ENCODE measurements around the gene HS6ST2.

The HS6ST2 gene

DNA sequence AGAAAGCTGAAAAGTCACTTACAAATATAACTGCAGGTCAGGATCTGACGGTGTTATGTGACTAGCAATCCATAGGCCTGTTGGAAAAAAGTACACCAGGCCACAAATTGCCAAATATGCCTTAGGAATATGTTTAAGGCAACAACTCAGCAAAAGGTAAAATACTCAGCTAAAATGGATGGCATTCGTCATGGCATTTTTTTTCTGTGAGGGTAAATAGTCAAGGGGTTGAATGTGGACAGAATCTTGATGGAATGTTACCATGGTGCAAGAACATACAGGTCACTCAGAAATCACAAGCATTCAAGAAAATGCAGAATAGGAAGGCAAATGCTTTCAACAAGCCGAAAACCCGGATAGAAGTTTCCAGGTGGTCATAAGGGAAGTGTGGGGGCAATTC, 347.9 kb downstream of the HS6ST2 start:
- POLR2A ChIA-PET, result no interaction called here
- no peaks in the 10 kb centered on the region for H3K36me3 ChIP-seq (ENCODE audit: control insufficient read depth in 2 of 2, insufficient read depth in 1 of 2, low read length in 2 of 2)
- H3K4me1 ChIP-seq (ENCODE audit: control insufficient read depth, insufficient read depth, low read length), result no peaks in the 10 kb centered on the region
- no peak overlapping the region for H3K4me3 ChIP-seq (ENCODE audit: low read depth, low read length)
- CTCF ChIA-PET, result interaction anchor here (0.6 to 1.3 kb wide), 6 partner anchors 53 to 782 kb away, joined by 3 to 10 read pairs (median 4); no protein-coding TSS in a partner anchor
- no peaks in the 10 kb centered on the region for H3K9me3 ChIP-seq (ENCODE audit: control insufficient read depth, insufficient read depth, low read depth, low read length)
- TF ChIP-seq ZNF501 (tag by site-specific recombination; IDR thresholded peaks at IDR 0.05) (no peak), ZBTB1 (tag by site-specific recombination; IDR thresholded peaks at IDR 0.05) (no peak)
- no peak overlapping the region for H3K27ac ChIP-seq (ENCODE audit: extremely low read depth, low read depth, low read length)

DNA sequence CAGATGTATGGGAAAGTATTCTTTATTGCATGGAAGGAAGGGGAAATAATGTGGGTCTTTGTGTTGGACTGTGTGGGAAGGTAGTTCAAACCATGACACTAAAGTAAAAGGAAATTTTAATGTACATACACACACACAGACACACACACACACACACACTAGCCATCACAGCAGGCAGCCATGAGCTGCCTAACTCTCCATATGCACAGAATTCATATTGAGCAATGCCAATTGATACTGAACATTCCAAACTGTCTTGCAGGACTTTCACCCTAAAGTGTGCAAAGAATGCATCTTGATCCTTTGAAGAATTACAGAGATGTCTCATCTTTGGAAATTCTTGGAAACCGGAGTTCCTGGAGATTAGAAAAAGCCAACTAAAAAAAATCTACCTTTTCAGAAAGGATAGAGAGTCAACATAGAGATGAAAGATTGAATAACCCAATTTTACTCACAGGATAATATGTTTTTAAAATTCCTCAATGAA, 349.0 kb downstream of the HS6ST2 start:
- Histone ChIP-seq H3K4me1 (ENCODE audit: control insufficient read depth, insufficient read depth, low read length) (no peaks in the 10 kb centered on the region), H3K36me3 (ENCODE audit: control insufficient read depth in 2 of 2, insufficient read depth in 1 of 2, low read length in 2 of 2) (no peaks in the 10 kb centered on the region), H3K4me3 (ENCODE audit: low read depth, low read length) (no peak overlapping the region), H3K27ac (ENCODE audit: extremely low read depth, low read depth, low read length) (no peak overlapping the region), H3K9me3 (ENCODE audit: control insufficient read depth, insufficient read depth, low read depth, low read length) (no peaks in the 10 kb centered on the region)
- ChIA-PET CTCF (interaction anchor here (0.6 to 0.7 kb wide), 2 partner anchors 195 to 778 kb away, joined by 4 read pairs; no protein-coding TSS in a partner anchor), POLR2A (no interaction called here)
- TF ChIP-seq, protein P1, sequence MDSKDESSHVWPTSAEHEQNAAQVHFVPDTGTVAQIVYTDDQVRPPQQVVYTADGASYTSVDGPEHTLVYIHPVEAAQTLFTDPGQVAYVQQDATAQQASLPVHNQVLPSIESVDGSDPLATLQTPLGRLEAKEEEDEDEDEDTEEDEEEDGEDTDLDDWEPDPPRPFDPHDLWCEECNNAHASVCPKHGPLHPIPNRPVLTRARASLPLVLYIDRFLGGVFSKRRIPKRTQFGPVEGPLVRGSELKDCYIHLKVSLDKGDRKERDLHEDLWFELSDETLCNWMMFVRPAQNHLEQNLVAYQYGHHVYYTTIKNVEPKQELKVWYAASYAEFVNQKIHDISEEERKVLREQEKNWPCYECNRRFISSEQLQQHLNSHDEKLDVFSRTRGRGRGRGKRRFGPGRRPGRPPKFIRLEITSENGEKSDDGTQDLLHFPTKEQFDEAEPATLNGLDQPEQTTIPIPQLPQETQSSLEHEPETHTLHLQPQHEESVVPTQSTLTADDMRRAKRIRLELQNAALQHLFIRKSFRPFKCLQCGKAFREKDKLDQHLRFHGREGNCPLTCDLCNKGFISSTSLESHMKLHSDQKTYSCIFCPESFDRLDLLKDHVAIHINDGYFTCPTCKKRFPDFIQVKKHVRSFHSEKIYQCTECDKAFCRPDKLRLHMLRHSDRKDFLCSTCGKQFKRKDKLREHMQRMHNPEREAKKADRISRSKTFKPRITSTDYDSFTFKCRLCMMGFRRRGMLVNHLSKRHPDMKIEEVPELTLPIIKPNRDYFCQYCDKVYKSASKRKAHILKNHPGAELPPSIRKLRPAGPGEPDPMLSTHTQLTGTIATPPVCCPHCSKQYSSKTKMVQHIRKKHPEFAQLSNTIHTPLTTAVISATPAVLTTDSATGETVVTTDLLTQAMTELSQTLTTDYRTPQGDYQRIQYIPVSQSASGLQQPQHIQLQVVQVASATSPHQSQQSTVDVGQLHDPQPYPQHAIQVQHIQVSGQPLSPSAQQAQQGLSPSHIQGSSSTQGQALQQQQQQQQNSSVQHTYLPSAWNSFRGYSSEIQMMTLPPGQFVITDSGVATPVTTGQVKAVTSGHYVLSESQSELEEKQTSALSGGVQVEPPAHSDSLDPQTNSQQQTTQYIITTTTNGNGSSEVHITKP (tag by site-specific recombination; IDR thresholded peaks at IDR 0.05), result no peak
- TF ChIP-seq, protein P2, sequence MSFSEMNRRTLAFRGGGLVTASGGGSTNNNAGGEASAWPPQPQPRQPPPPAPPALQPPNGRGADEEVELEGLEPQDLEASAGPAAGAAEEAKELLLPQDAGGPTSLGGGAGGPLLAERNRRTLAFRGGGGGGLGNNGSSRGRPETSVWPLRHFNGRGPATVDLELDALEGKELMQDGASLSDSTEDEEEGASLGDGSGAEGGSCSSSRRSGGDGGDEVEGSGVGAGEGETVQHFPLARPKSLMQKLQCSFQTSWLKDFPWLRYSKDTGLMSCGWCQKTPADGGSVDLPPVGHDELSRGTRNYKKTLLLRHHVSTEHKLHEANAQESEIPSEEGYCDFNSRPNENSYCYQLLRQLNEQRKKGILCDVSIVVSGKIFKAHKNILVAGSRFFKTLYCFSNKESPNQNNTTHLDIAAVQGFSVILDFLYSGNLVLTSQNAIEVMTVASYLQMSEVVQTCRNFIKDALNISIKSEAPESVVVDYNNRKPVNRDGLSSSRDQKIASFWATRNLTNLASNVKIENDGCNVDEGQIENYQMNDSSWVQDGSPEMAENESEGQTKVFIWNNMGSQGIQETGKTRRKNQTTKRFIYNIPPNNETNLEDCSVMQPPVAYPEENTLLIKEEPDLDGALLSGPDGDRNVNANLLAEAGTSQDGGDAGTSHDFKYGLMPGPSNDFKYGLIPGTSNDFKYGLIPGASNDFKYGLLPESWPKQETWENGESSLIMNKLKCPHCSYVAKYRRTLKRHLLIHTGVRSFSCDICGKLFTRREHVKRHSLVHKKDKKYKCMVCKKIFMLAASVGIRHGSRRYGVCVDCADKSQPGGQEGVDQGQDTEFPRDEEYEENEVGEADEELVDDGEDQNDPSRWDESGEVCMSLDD (tag by site-specific recombination; IDR thresholded peaks at IDR 0.05), result no peak

DNA sequence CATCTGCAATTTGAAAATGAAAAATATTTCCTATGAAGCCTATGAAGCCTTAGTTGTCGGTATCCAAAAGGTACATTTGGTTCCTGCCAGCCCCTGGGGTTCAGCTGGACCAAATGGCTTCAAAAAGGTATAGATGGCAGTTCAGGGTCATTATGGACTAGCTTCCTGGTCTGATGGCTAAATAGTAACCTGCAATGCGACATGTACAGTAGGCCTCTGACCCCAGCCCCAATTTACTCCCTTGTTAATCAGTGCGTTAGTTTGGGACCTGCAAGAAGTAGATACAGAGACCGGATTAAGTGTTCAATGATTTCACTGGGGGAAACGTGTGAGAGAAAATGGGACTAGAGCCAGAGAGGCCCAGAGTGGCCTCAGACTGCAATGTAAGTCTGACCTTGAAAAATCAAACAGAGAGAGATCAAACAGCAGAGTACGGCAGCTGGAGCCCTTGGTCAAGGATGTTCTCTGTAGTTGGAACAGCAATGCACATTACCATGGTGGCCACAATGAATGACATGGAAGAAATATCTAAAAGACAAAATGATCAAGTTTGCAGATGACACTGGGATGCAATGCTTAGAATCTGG, 354.6 kb downstream of the HS6ST2 start:
- Histone ChIP-seq H3K4me3 (ENCODE audit: low read depth, low read length) (no peak overlapping the region), H3K27ac (ENCODE audit: extremely low read depth, low read depth, low read length) (no peak overlapping the region), H3K4me1 (ENCODE audit: control insufficient read depth, insufficient read depth, low read length) (no peaks in the 10 kb centered on the region), H3K36me3 (ENCODE audit: control insufficient read depth in 2 of 2, insufficient read depth in 1 of 2, low read length in 2 of 2) (no peaks in the 10 kb centered on the region), H3K9me3 (ENCODE audit: control insufficient read depth, insufficient read depth, low read depth, low read length) (no peaks in the 10 kb centered on the region)
- CTCF ChIA-PET, result interaction anchor here (0.7 to 2.5 kb wide), 4 partner anchors 9 to 311 kb away, joined by 4 to 15 read pairs (median 6); no protein-coding TSS in a partner anchor
- POLR2A ChIA-PET, result no interaction called here
- no peak for TF ChIP-seq HOXA7 (CRISPR knock-in tag; IDR thresholded peaks at IDR 0.05; ENCODE audit: borderline replicate concordance)
- TF ChIP-seq ZBTB17 (tag by site-specific recombination; IDR thresholded peaks at IDR 0.05), result no peak
- TF ChIP-seq ZNF473 (tag by site-specific recombination; IDR thresholded peaks at IDR 0.05), result no peak
- no peak for TF ChIP-seq KLF8 (tag by site-specific recombination; IDR thresholded peaks at IDR 0.05)
- TF ChIP-seq ZNF626 (tag by site-specific recombination; IDR thresholded peaks at IDR 0.05), result no peak
- TF ChIP-seq, protein P3, sequence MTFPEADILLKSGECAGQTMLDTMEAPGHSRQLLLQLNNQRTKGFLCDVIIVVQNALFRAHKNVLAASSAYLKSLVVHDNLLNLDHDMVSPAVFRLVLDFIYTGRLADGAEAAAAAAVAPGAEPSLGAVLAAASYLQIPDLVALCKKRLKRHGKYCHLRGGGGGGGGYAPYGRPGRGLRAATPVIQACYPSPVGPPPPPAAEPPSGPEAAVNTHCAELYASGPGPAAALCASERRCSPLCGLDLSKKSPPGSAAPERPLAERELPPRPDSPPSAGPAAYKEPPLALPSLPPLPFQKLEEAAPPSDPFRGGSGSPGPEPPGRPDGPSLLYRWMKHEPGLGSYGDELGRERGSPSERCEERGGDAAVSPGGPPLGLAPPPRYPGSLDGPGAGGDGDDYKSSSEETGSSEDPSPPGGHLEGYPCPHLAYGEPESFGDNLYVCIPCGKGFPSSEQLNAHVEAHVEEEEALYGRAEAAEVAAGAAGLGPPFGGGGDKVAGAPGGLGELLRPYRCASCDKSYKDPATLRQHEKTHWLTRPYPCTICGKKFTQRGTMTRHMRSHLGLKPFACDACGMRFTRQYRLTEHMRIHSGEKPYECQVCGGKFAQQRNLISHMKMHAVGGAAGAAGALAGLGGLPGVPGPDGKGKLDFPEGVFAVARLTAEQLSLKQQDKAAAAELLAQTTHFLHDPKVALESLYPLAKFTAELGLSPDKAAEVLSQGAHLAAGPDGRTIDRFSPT (tag by site-specific recombination; IDR thresholded peaks at IDR 0.05), result no peak
- no peak for TF ChIP-seq OVOL3 (tag by site-specific recombination; IDR thresholded peaks at IDR 0.05)
- TF ChIP-seq IKZF3 (tag by site-specific recombination; IDR thresholded peaks at IDR 0.05), result no peak
- TF ChIP-seq ZNF624 (tag by site-specific recombination; IDR thresholded peaks at IDR 0.05), result no peak
- TF ChIP-seq ZNF19 (tag by site-specific recombination; IDR thresholded peaks at IDR 0.05; ENCODE audit: low read depth), result no peak
- no peak for TF ChIP-seq BCL11A (tag by site-specific recombination; IDR thresholded peaks at IDR 0.05; ENCODE audit: low read depth)
- TF ChIP-seq ZNF777 (tag by site-specific recombination; IDR thresholded peaks at IDR 0.05; ENCODE audit: borderline replicate concordance), result no peak
- TF ChIP-seq ZNF776 (tag by site-specific recombination; IDR thresholded peaks at IDR 0.05; ENCODE audit: borderline replicate concordance), result no peak
- no peak for TF ChIP-seq ZBTB8A (tag by site-specific recombination; IDR thresholded peaks at IDR 0.05)
